Colonic mucosa (tissue), 4 donors: ENCODE measurements around the gene ABI1. TPM values are rescaled to one million over a fixed set of nuclear protein-coding genes. Genes with fewer than 3 reads are reported as not detected.

Experiments
- DNase-seq: peaks from one replicate; pipeline ENCODE4 v3.0.0-alpha.2; 2020
- H3K27ac ChIP-seq: fragments of 200-600 bp; one replicate; pipeline ENCODE4 v1.8.0; 2021
- H3K27me3 ChIP-seq: fragments of 200-600 bp; one replicate; pipeline ENCODE4 v1.8.0; 2021
- H3K36me3 ChIP-seq: fragments of 200-600 bp; one replicate; pipeline ENCODE4 v1.8.0; 2021
- H3K4me1 ChIP-seq: fragments of 200-600 bp; one replicate; pipeline ENCODE4 v1.8.0; 2021; ENCODE audit warnings: mild to moderate bottlenecking
- H3K4me3 ChIP-seq: fragments of 200-600 bp; one replicate; pipeline ENCODE4 v1.8.0; 2021
- H3K9ac ChIP-seq, 2 donors: one replicate each; pipeline ENCODE4 v1.7.0; 2013; ENCODE audit warnings: control low read depth in 2 of 2, low read depth in 2 of 2, low read length in 2 of 2
- H3K9me3 ChIP-seq: fragments of 200-600 bp; one replicate; pipeline ENCODE4 v1.8.0; 2021
- CTCF ChIP-seq: fragments of 200-600 bp; IDR thresholded peaks from one replicate; pipeline ENCODE4 v1.8.0; 2022; ENCODE audit warnings: antibody characterized with exemption, mild to moderate bottlenecking
- intact Hi-C: fragments of 100-400 bp; cut with DNase I; formaldehyde crosslinking; loops from one replicate; pipeline ENCODE4 v1.14.1; 2022
- total RNA-seq, 2 donors: library from RNA; stranded (reverse); fragmentation: NEBNext Ultra II Directional in 1 of 2; extraction: Animal tissue kit (Norgen Biotek cat#: 25700) in 1 of 2; gene quantifications; one replicate each; pipeline ENCODE4 v1.2.1, GENCODE V29; 2021
- donor health status: healthy.
- donor health status: DM: no; HTN: no; CAD: no.
- donor health status: DM: no; HTN: no; CAD: no.

Gene ABI1
- total RNA-seq, 2 donors from 2014 or later: 45.6 to 65.3 TPM

GRCh38 chr10:26699631-26700030 lies 161.1 kb downstream of the ABI1 start:
- no peak for TF ChIP-seq CTCF
- Histone ChIP-seq H3K9ac (no peak overlapping the region), H3K27me3 (no peaks in the 10 kb centered on the region), H3K9me3 (no peaks in the 10 kb centered on the region), H3K27ac (peak overlapping the region; percentile 46), H3K36me3 (no peaks in the 10 kb centered on the region), H3K4me3 (no peak overlapping the region), H3K4me1 (peaks cover 14% of the 10 kb centered on the region)
- DNase-seq: no peak
- intact Hi-C loops: no loop called here

GRCh38 chr10:26698909-26699308 lies 161.8 kb downstream of the ABI1 start:
- peak overlapping the region in 1 of 2 donors; percentile 98 for H3K9ac ChIP-seq
- no peak for DNase-seq
- H3K27ac ChIP-seq: peak overlapping the region; percentile 34
- no peaks in the 10 kb centered on the region for H3K9me3 ChIP-seq
- intact Hi-C loops: no loop called here
- H3K4me3 ChIP-seq: no peak overlapping the region
- TF ChIP-seq CTCF: no peak
- H3K4me1 ChIP-seq: peaks cover 14% of the 10 kb centered on the region
- no peaks in the 10 kb centered on the region for H3K36me3 ChIP-seq
- H3K27me3 ChIP-seq: no peaks in the 10 kb centered on the region

- Histone ChIP-seq H3K27ac (peak overlapping the region; percentile 91), H3K4me1 (peaks cover 14% of the 10 kb centered on the region), H3K27me3 (no peaks in the 10 kb centered on the region), H3K4me3 (peak overlapping the region; percentile 60), H3K9ac (peak overlapping the region; percentile 85 to 98), H3K9me3 (no peaks in the 10 kb centered on the region), H3K36me3 (no peaks in the 10 kb centered on the region)
- no peak for TF ChIP-seq CTCF
- intact Hi-C loops: no loop called here
- no peak for DNase-seq
Observed at GRCh38 chr10:26697922-26698608, 162.7 kb downstream of the ABI1 start.

GRCh38 chr10:26697163-26697921 lies 163.4 kb downstream of the ABI1 start, which contains the start of gene PDSS1:
Gene PDSS1 (plus strand): TSS chr10:26697701. CDS start chr10:26697712, 11 bp downstream.
- H3K9me3 ChIP-seq: no peaks in the 10 kb centered on the region
- peaks cover 14% of the 10 kb centered on the region for H3K4me1 ChIP-seq
- no peaks in the 10 kb centered on the region for H3K36me3 ChIP-seq
- intact Hi-C loops: no loop called here
- H3K9ac ChIP-seq: peak within 1 kb of the TSS; percentile 85 to 98
- peak; percentile 80 for DNase-seq
- H3K4me3 ChIP-seq: peak within 1 kb of the TSS; percentile 60
- H3K27ac ChIP-seq: peak within 1 kb of the TSS; percentile 91
- TF ChIP-seq CTCF: no peak
- no peaks in the 10 kb centered on the region for H3K27me3 ChIP-seq

GRCh38 chr10:26696786-26697162 lies 164.0 kb downstream of the ABI1 start:
- no peaks in the 10 kb centered on the region for H3K27me3 ChIP-seq
- peak overlapping the region; percentile 91 for H3K27ac ChIP-seq
- H3K9ac ChIP-seq: peak overlapping the region; percentile 85 to 98
- no peak for DNase-seq
- H3K4me3 ChIP-seq: peak overlapping the region; percentile 60
- no peaks in the 10 kb centered on the region for H3K9me3 ChIP-seq
- H3K36me3 ChIP-seq: no peaks in the 10 kb centered on the region
- intact Hi-C loops: no loop called here
- TF ChIP-seq CTCF: no peak
- peaks cover 14% of the 10 kb centered on the region for H3K4me1 ChIP-seq

Other genes starting within 250 kb of the ABI1 start
- 10 to 100 TPM; 20.6 to 35.5 TPM for gene PDSS1, start 163.3 kb downstream of the ABI1 start, total RNA-seq
- gene ANKRD26, start 239.5 kb upstream of the ABI1 start, total RNA-seq: 1 to 10 TPM; 5.1 to 7.0 TPM